ENCODE data around the gene SOX6.

Gene SOX6

GRCh38 chr11:16365581-16366228 lies 9.4 kb upstream of the SOX6 start:
- Histone ChIP-seq H3K4me3 (ENCODE audit: control insufficient read depth in 1 of 7, extremely low read depth in 1 of 7, insufficient read depth in 4 of 7, low read depth in 2 of 7, low read length in 6 of 7) (no peak overlapping the region), H3K36me3 (ENCODE audit: control insufficient read depth in 4 of 4, insufficient read depth in 4 of 4, low read length in 3 of 4) (no peaks in the 10 kb centered on the region), H3K4me1 (ENCODE audit: control extremely low read depth in 1 of 4, control insufficient read depth in 4 of 4, insufficient read depth in 4 of 4, low read length in 3 of 4) (no peaks in the 10 kb centered on the region), H3K9me3 (ENCODE audit: control extremely low read depth in 1 of 5, control insufficient read depth in 4 of 5, insufficient read depth in 2 of 5, low read depth in 1 of 5, low read length in 4 of 5) (no peaks in the 10 kb centered on the region), H3K27ac (ENCODE audit: insufficient read depth in 1 of 2, low read depth in 1 of 2, low read length in 2 of 2, poor library complexity in 1 of 2, severe bottlenecking in 2 of 2) (no peak overlapping the region), H3K27me3 (replicated peaks in 2 of 5; ENCODE audit: control insufficient read depth in 4 of 5, insufficient read depth in 5 of 5, low read length in 4 of 5) (no peaks in the 10 kb centered on the region)
- POLR2A ChIA-PET, result no interaction called here
- CTCF ChIA-PET, result interaction anchor here (1.1 to 1.6 kb wide), 2 partner anchors 8 to 29 kb away, joined by 3 read pairs; no protein-coding TSS in a partner anchor
- no peak for DNase-seq
- no CpG with 5 or more reads among the region's 3 CpGs for WGBS (ENCODE audit: insufficient coverage)

- Histone ChIP-seq H3K4me1 (ENCODE audit: control extremely low read depth in 1 of 4, control insufficient read depth in 4 of 4, insufficient read depth in 4 of 4, low read length in 3 of 4) (no peaks in the 10 kb centered on the region), H3K36me3 (ENCODE audit: control insufficient read depth in 4 of 4, insufficient read depth in 4 of 4, low read length in 3 of 4) (no peaks in the 10 kb centered on the region), H3K4me3 (ENCODE audit: control insufficient read depth in 1 of 7, extremely low read depth in 1 of 7, insufficient read depth in 4 of 7, low read depth in 2 of 7, low read length in 6 of 7) (no peak overlapping the region), H3K27ac (ENCODE audit: insufficient read depth in 1 of 2, low read depth in 1 of 2, low read length in 2 of 2, poor library complexity in 1 of 2, severe bottlenecking in 2 of 2) (no peak overlapping the region), H3K9me3 (ENCODE audit: control extremely low read depth in 1 of 5, control insufficient read depth in 4 of 5, insufficient read depth in 2 of 5, low read depth in 1 of 5, low read length in 4 of 5) (no peaks in the 10 kb centered on the region), H3K27me3 (replicated peaks in 2 of 5; ENCODE audit: control insufficient read depth in 4 of 5, insufficient read depth in 5 of 5, low read length in 4 of 5) (no peaks in the 10 kb centered on the region)
- DNase-seq, result no peak
- POLR2A ChIA-PET, result no interaction called here
- CTCF ChIA-PET, result interaction anchor here (1.1 to 1.6 kb wide), 2 partner anchors 9 kb away, joined by 3 to 4 read pairs; no protein-coding TSS in a partner anchor
Observed at GRCh38 chr11:16364254-16364653, 7.9 kb upstream of the SOX6 start.

- WGBS (ENCODE audit: insufficient coverage), result 100% methylated on average over 1 of the region's 3 CpGs
- Histone ChIP-seq H3K36me3 (ENCODE audit: control insufficient read depth in 4 of 4, insufficient read depth in 4 of 4, low read length in 3 of 4) (no peaks in the 10 kb centered on the region), H3K9me3 (ENCODE audit: control extremely low read depth in 1 of 5, control insufficient read depth in 4 of 5, insufficient read depth in 2 of 5, low read depth in 1 of 5, low read length in 4 of 5) (no peaks in the 10 kb centered on the region), H3K4me1 (ENCODE audit: control extremely low read depth in 1 of 4, control insufficient read depth in 4 of 4, insufficient read depth in 4 of 4, low read length in 3 of 4) (no peaks in the 10 kb centered on the region), H3K4me3 (ENCODE audit: control insufficient read depth in 1 of 7, extremely low read depth in 1 of 7, insufficient read depth in 4 of 7, low read depth in 2 of 7, low read length in 6 of 7) (no peak overlapping the region), H3K27me3 (replicated peaks in 2 of 5; ENCODE audit: control insufficient read depth in 4 of 5, insufficient read depth in 5 of 5, low read length in 4 of 5) (no peaks in the 10 kb centered on the region), H3K27ac (ENCODE audit: insufficient read depth in 1 of 2, low read depth in 1 of 2, low read length in 2 of 2, poor library complexity in 1 of 2, severe bottlenecking in 2 of 2) (no peak overlapping the region)
- POLR2A ChIA-PET, result no interaction called here
- CTCF ChIA-PET, result interaction anchor here (1.1 kb wide), 1 partner anchor 9 kb away, joined by 4 read pairs; no protein-coding TSS in a partner anchor
- no peak for DNase-seq
Observed at GRCh38 chr11:16363706-16364105, 7.4 kb upstream of the SOX6 start.

GRCh38 chr11:16361108-16361865 lies 4.9 kb upstream of the SOX6 start:
- H3K4me1 ChIP-seq (ENCODE audit: control extremely low read depth in 1 of 4, control insufficient read depth in 4 of 4, insufficient read depth in 4 of 4, low read length in 3 of 4), result peaks cover 0 to 9% (median 0%) of the 10 kb centered on the region in 4 experiments
- no peak for DNase-seq
- H3K27ac ChIP-seq (ENCODE audit: insufficient read depth in 1 of 2, low read depth in 1 of 2, low read length in 2 of 2, poor library complexity in 1 of 2, severe bottlenecking in 2 of 2), result no peak overlapping the region
- ChIA-PET CTCF (no interaction called here), POLR2A (no interaction called here)
- no peaks in the 10 kb centered on the region for H3K36me3 ChIP-seq (ENCODE audit: control insufficient read depth in 4 of 4, insufficient read depth in 4 of 4, low read length in 3 of 4)
- WGBS (ENCODE audit: insufficient coverage), result no CpG with 5 or more reads among the region's 1 CpG
- no peaks in the 10 kb centered on the region for H3K9me3 ChIP-seq (ENCODE audit: control extremely low read depth in 1 of 5, control insufficient read depth in 4 of 5, insufficient read depth in 2 of 5, low read depth in 1 of 5, low read length in 4 of 5)
- no peaks in the 10 kb centered on the region for H3K27me3 ChIP-seq (replicated peaks in 2 of 5; ENCODE audit: control insufficient read depth in 4 of 5, insufficient read depth in 5 of 5, low read length in 4 of 5)
- H3K4me3 ChIP-seq (ENCODE audit: control insufficient read depth in 1 of 7, extremely low read depth in 1 of 7, insufficient read depth in 4 of 7, low read depth in 2 of 7, low read length in 6 of 7), result no peak overlapping the region

- Histone ChIP-seq H3K27me3 (replicated peaks in 2 of 5; ENCODE audit: control insufficient read depth in 4 of 5, insufficient read depth in 5 of 5, low read length in 4 of 5) (no peaks in the 10 kb centered on the region), H3K36me3 (ENCODE audit: control insufficient read depth in 4 of 4, insufficient read depth in 4 of 4, low read length in 3 of 4) (no peaks in the 10 kb centered on the region), H3K27ac (ENCODE audit: insufficient read depth in 1 of 2, low read depth in 1 of 2, low read length in 2 of 2, poor library complexity in 1 of 2, severe bottlenecking in 2 of 2) (no peak overlapping the region), H3K4me1 (ENCODE audit: control extremely low read depth in 1 of 4, control insufficient read depth in 4 of 4, insufficient read depth in 4 of 4, low read length in 3 of 4) (peaks cover 0 to 15% (median 4%) of the 10 kb centered on the region in 4 experiments), H3K9me3 (ENCODE audit: control extremely low read depth in 1 of 5, control insufficient read depth in 4 of 5, insufficient read depth in 2 of 5, low read depth in 1 of 5, low read length in 4 of 5) (no peaks in the 10 kb centered on the region), H3K4me3 (ENCODE audit: control insufficient read depth in 1 of 7, extremely low read depth in 1 of 7, insufficient read depth in 4 of 7, low read depth in 2 of 7, low read length in 6 of 7) (no peak overlapping the region)
- WGBS (ENCODE audit: insufficient coverage), result no CpG with 5 or more reads among the region's 4 CpGs
- no peak for DNase-seq
- ChIA-PET CTCF (no interaction called here), POLR2A (no interaction called here)
Observed at GRCh38 chr11:16359369-16359768, 3.0 kb upstream of the SOX6 start.

- no peak for DNase-seq
- Histone ChIP-seq H3K27me3 (replicated peaks in 2 of 5; ENCODE audit: control insufficient read depth in 4 of 5, insufficient read depth in 5 of 5, low read length in 4 of 5) (no peaks in the 10 kb centered on the region), H3K36me3 (ENCODE audit: control insufficient read depth in 4 of 4, insufficient read depth in 4 of 4, low read length in 3 of 4) (no peaks in the 10 kb centered on the region), H3K4me3 (ENCODE audit: control insufficient read depth in 1 of 7, extremely low read depth in 1 of 7, insufficient read depth in 4 of 7, low read depth in 2 of 7, low read length in 6 of 7) (no peak overlapping the region), H3K27ac (ENCODE audit: insufficient read depth in 1 of 2, low read depth in 1 of 2, low read length in 2 of 2, poor library complexity in 1 of 2, severe bottlenecking in 2 of 2) (no peak overlapping the region), H3K4me1 (ENCODE audit: control extremely low read depth in 1 of 4, control insufficient read depth in 4 of 4, insufficient read depth in 4 of 4, low read length in 3 of 4) (peaks cover 0 to 15% (median 4%) of the 10 kb centered on the region in 4 experiments), H3K9me3 (ENCODE audit: control extremely low read depth in 1 of 5, control insufficient read depth in 4 of 5, insufficient read depth in 2 of 5, low read depth in 1 of 5, low read length in 4 of 5) (no peaks in the 10 kb centered on the region)
- POLR2A ChIA-PET, result no interaction called here
- CTCF ChIA-PET, result no interaction called here
Observed at GRCh38 chr11:16358726-16359125, 2.4 kb upstream of the SOX6 start.

- H3K27ac ChIP-seq (ENCODE audit: insufficient read depth in 1 of 2, low read depth in 1 of 2, low read length in 2 of 2, poor library complexity in 1 of 2, severe bottlenecking in 2 of 2), result no peak overlapping the region
- ChIA-PET CTCF (no interaction called here), POLR2A (no interaction called here)
- H3K9me3 ChIP-seq (ENCODE audit: control extremely low read depth in 1 of 5, control insufficient read depth in 4 of 5, insufficient read depth in 2 of 5, low read depth in 1 of 5, low read length in 4 of 5), result no peaks in the 10 kb centered on the region
- no CpG with 5 or more reads among the region's 2 CpGs for WGBS (ENCODE audit: insufficient coverage)
- DNase-seq, result no peak
- no peaks in the 10 kb centered on the region for H3K36me3 ChIP-seq (ENCODE audit: control insufficient read depth in 4 of 4, insufficient read depth in 4 of 4, low read length in 3 of 4)
- H3K4me3 ChIP-seq (ENCODE audit: control insufficient read depth in 1 of 7, extremely low read depth in 1 of 7, insufficient read depth in 4 of 7, low read depth in 2 of 7, low read length in 6 of 7), result no peak overlapping the region
- H3K4me1 ChIP-seq (ENCODE audit: control extremely low read depth in 1 of 4, control insufficient read depth in 4 of 4, insufficient read depth in 4 of 4, low read length in 3 of 4), result peaks cover 3 to 17% (median 4%) of the 10 kb centered on the region in 4 experiments
- no peaks in the 10 kb centered on the region for H3K27me3 ChIP-seq (replicated peaks in 2 of 5; ENCODE audit: control insufficient read depth in 4 of 5, insufficient read depth in 5 of 5, low read length in 4 of 5)
Observed at GRCh38 chr11:16357775-16358174, 1.4 kb upstream of the SOX6 start.
